ENCODE data around the gene GALK1. TPM values are rescaled to one million over a fixed set of nuclear protein-coding genes. Genes with fewer than 3 reads are reported as not detected.

The GALK1 gene
- total RNA-seq, 2 donors from 2014 or later: 27.4 to 27.5 TPM

- peaks cover 7 to 12% of the 10 kb centered on the region in 2 donors for H3K36me3 ChIP-seq (replicated peaks in 1 of 2; ENCODE audit: insufficient read depth in 1 of 2, low read depth in 2 of 2)
- no peaks in the 10 kb centered on the region for H3K27me3 ChIP-seq
- TF ChIP-seq POLR2A (IDR thresholded peaks at IDR 0.05) (peak; percentile 9 to 49 (median 46)), CTCF (IDR thresholded peaks at IDR 0.05) (no peak)
- ATAC-seq (no peak), DNase-seq (peak in 3 of 4 donors; percentile 26 to 63 (median 58))
- H3K9me3 ChIP-seq: no peaks in the 10 kb centered on the region
- H3K27ac ChIP-seq: peak overlapping the region in 3 of 4 donors; percentile 0 to 48 (median 29)
- intact Hi-C loops (cut with DNase I): no loop called here
- peaks cover 38% of the 10 kb centered on the region for H3K4me1 ChIP-seq
- H3K4me3 ChIP-seq: no peak overlapping the region
- WGBS, 2 donors: 49 to 61% methylated on average over 6 of the region's 6 CpGs
Measured at GRCh38 chr17:75774991-75775668, 10.1 kb upstream of the GALK1 start.

GRCh38 chr17:75774471-75774990 lies 9.5 kb upstream of the GALK1 start:
- TF ChIP-seq CTCF (IDR thresholded peaks at IDR 0.05) (no peak), POLR2A (IDR thresholded peaks at IDR 0.05) (peak in 1 of 3 donors; percentile 29)
- peak in 3 of 4 donors; percentile 29 to 52 (median 44) for DNase-seq
- WGBS, 2 donors: 90 to 95% methylated on average over 3 to 4 of the region's 4 CpGs
- Histone ChIP-seq H3K4me1 (peaks cover 43% of the 10 kb centered on the region), H3K36me3 (replicated peaks in 1 of 2; ENCODE audit: insufficient read depth in 1 of 2, low read depth in 2 of 2) (peaks cover 7 to 12% of the 10 kb centered on the region in 2 donors), H3K27me3 (no peaks in the 10 kb centered on the region), H3K27ac (peak overlapping the region in 1 of 4 donors; percentile 29), H3K4me3 (no peak overlapping the region), H3K9me3 (no peaks in the 10 kb centered on the region)
- intact Hi-C loops (cut with DNase I): no loop called here
- no peak for ATAC-seq

- peak in 2 of 4 donors; percentile 29 to 52 for DNase-seq
- TF ChIP-seq CTCF (IDR thresholded peaks at IDR 0.05) (peak in 2 of 7 experiments; percentile 7 to 19), POLR2A (IDR thresholded peaks at IDR 0.05) (no peak)
- peaks cover 47% of the 10 kb centered on the region for H3K4me1 ChIP-seq
- H3K36me3 ChIP-seq (replicated peaks in 1 of 2; ENCODE audit: insufficient read depth in 1 of 2, low read depth in 2 of 2): peaks cover 7 to 12% of the 10 kb centered on the region in 2 donors
- H3K27ac ChIP-seq: no peak overlapping the region
- H3K4me3 ChIP-seq: no peak overlapping the region
- no peaks in the 10 kb centered on the region for H3K27me3 ChIP-seq
- no peaks in the 10 kb centered on the region for H3K9me3 ChIP-seq
- intact Hi-C loops (cut with DNase I): no loop called here
- no peak for ATAC-seq
- 83 to 93% methylated on average over 9 to 15 of the region's 15 CpGs for WGBS, 2 donors
Measured at GRCh38 chr17:75773808-75774470, 8.9 kb upstream of the GALK1 start.

- DNase-seq: peak in 1 of 4 donors; percentile 16
- no peaks in the 10 kb centered on the region for H3K27me3 ChIP-seq
- TF ChIP-seq CTCF (IDR thresholded peaks at IDR 0.05): no peak
- TF ChIP-seq POLR2A (IDR thresholded peaks at IDR 0.05): peak in 1 of 3 donors; percentile 7
- H3K27ac ChIP-seq: no peak overlapping the region
- H3K4me1 ChIP-seq: peaks cover 47% of the 10 kb centered on the region
- intact Hi-C loops (cut with DNase I): no loop called here
- peaks cover 6 to 7% of the 10 kb centered on the region in 2 donors for H3K36me3 ChIP-seq (replicated peaks in 1 of 2; ENCODE audit: insufficient read depth in 1 of 2, low read depth in 2 of 2)
- no peak overlapping the region for H3K4me3 ChIP-seq
- WGBS, 2 donors: 89 to 93% methylated on average over 12 of the region's 12 CpGs
- no peak for ATAC-seq
- H3K9me3 ChIP-seq: no peaks in the 10 kb centered on the region
Measured at GRCh38 chr17:75773121-75773807, 8.3 kb upstream of the GALK1 start.
